NCI-H82 treated with DMSO at 0.1 percent for 48 hours (cell line): ENCODE results near the gene GALNT9.
A peak's percentile ranks its signal among the peaks of the same experiment; 100 is the strongest.
"Not testable (repeated sequence)": the region's sequence is repeated elsewhere in the genome, so short reads cannot be mapped to it uniquely, and the experiment has no call there.

Experiments
- DNase-seq: peaks from one replicate; lab custom pipeline; 2025; ENCODE audit not compliant: unreplicated experiment; lab: John Stamatoyannopoulos, UW

The GALNT9 gene

GRCh38 chr12:132358241-132359225 lies 29.1 kb upstream of the GALNT9 start:
- DNase-seq: not testable (repeated sequence)

DNA sequence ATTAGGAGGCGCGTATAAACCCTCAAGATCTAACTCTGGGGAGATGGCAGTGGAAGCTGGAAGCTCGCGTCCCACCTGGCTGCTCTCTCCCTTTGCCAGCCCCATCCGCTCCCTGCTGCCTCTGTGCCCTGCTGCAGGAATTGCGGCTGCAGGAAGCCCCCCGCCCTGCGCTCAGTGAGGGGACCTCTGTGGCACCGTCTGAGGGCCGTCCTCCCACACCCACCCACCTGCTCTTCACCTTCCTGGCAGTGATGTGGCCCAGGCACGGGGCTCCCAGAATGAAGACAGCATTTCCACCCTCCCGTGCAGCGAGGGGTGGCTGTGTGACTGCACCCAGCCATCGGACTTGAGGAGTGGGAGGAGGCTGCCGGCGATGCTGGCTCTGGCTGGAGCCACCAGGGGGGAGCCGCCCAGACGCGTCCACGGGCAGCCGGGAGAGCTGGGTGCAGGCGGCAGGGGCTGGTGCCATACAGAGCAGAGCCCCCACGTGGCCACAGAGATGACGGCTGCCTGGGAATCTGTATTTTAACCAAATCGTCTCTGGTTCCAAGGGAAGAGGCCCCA lies 28.3 kb upstream of the GALNT9 start:
- no peak for DNase-seq

DNA sequence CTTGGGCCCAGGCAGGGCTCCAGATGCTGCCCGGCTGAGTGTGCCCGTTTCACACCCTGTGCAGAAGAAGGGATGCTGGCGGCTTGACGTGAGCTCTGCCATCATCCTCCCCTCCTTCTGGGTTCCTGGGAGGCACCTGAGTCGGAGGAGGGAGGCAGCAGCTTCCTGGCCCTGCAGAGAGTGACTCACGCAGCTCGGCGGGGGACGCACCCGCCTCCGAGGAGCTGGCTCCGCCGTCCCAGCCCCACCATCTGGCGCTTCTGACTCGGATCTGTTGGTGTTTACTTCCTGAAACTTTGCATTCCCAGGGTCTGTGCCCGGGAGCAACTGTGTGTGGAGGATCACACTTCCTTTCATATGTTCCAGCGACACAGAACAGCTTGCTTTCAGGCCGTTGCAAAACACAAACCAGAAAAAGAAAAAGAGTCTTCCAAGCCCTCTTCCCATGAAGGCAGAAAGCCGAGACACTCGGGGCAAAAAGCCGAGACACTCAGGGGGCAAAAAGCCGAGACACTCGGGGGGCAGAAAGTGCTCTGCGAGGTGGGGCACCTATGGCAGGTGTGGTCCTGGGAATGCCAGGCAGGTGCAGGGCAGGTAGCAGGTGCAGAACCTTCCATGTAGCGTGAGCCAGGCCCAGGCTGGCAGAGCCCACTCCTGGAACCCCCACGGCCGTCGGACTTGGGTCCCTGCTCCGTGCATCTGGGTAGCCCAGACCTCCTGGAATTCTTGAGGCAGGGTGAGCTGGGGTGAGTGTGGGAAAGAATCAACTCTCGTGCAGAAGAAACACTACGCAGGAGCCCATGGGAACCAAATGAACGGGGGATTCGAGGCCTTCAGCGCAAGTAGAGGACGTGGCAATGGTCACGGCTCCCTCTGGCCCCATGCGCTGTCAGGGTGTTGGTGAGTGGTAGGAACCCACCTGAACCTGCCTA lies 27.6 kb upstream of the GALNT9 start:
- DNase-seq: peak; percentile 55

DNA sequence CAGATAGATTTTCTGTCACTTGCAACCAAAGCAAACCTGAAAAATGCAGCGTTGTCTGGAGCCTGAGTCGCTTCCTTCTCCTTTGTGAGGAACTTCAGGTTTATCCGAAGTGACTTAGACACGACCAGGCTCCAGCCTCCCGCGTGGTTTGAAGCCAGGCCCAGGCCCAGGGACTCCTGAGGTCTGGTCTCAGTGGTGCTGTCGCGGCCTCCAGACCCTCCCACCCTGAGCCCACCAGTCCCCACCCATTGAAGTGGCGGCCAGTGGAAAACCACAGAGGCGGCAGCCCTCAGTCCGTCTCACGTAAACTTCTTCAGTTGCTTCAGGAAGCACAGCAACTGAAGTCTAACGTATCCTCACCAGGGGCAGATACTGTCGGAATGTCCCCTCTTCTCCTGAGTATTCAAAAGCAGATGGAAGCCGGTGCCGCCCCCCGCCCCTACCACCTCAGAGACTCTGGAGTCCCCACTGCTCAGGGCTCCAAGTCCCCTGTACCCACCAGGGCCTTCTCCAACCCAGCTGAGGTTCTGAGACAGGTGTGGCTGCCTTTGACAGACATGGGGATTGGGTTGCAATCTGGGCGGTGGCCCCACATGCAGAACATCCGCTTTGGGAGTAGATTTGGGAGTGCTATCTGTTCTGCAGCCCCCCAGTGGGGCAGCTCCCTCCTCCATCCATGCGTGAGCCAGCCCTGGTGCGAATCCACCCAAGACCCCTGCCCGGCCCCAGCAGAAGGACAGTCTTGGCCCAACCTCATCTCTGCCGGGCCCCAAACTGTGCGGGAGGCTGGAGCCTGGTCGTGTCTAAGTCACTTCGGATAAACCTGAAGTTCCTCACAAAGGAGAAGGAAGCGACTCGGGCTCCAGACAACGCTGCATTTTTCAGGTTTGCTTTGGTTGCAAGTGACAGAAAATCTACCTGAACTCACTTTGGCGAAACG lies 26.6 kb upstream of the GALNT9 start:
- DNase-seq: no peak

DNA sequence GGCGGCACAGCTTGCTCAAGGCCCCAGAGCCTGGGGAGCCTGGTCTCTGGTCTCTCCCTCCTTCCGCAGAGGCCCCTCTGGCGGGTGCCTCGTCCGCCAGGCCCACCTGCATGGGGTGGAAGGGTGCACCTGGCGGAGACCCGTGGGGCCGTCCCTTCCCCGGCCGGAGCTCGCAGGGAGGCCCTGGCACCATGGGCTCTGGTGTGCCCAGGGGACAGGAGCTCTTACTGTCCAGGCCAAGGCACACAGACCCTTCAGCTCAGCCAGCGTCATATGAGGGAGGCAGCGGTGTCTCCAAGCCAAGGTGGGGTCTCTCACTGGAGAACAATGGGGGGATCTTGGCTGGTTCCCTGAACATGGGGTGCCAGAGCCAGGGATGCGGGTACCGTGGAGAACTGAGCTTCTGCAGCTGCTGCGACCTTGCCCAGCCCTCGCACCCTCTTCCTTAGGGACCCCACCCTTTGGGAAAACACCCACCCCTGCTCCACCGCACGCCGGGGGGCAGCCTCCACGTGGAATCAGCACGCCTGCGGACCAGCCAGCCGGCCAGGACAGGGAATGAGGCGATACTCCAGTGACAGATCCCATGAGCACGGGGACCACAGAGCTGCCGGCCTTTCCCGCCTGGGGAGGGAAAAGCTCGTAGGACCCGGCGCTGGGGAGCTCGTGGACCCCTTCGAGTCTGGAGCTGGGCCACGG lies 25.7 kb upstream of the GALNT9 start:
- DNase-seq: no peak

DNA sequence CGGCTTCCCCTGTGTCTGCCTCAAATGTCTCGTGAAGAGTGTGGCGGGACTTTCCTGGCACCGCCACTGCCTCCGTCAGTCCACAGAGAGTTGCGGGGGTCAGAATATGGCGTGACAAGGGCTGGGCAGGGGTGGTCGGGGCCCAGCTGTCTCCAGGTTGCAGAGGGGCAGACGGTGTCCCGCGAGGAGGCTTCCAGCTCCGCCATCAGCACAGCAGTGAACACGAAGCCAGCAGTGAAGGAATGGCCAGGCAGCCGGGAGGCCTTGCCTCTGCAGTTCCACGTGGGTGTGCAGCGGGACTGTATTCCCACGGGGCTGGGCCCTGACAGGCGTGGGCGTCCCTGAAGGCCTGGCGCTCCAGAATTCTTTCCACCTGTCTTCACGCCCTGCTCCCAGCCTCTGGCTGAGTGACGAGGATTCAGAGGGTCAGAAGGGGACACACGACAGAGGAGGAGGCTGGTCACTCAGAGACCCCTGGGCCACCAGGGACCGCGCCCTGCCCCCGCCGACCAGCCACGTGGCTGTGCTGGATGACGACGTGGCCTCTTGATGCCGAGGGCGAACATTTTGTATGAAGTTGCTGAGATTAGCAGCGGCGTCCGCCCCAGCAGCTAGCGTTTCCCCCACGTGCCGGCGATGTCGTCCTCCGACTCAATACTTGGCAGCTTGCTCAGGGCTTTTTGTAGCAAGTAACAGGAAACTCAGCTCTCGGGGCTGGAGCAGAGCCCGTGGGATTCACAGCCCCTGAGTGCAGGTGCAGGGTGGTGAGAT lies 25.0 kb upstream of the GALNT9 start:
- no peak for DNase-seq

DNA sequence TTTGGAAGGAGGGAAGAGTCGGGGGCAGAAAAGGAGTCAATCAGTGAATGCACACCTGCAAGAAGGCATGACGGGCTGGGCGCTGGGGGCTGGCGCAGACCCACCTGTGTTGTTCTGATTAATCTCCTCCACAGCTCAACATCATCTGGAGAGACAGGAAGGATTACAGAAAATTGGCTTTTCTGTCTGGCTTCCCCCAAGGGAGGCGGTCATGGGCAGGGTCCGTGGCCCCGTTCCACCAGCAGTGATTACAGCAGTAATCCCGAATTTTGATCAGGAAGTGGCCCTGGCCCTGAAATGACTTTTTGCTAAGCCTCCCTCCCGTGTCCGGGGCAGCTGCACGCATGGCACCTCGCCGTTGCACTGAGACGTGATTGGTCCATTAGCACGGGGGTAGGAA lies 24.4 kb upstream of the GALNT9 start:
- DNase-seq: peak; percentile 72

- DNase-seq: no peak
Measured at GRCh38 chr12:132352896-132353800, 23.8 kb upstream of the GALNT9 start.

- DNase-seq: no peak
Measured at GRCh38 chr12:132351751-132352495, 22.5 kb upstream of the GALNT9 start.

DNA sequence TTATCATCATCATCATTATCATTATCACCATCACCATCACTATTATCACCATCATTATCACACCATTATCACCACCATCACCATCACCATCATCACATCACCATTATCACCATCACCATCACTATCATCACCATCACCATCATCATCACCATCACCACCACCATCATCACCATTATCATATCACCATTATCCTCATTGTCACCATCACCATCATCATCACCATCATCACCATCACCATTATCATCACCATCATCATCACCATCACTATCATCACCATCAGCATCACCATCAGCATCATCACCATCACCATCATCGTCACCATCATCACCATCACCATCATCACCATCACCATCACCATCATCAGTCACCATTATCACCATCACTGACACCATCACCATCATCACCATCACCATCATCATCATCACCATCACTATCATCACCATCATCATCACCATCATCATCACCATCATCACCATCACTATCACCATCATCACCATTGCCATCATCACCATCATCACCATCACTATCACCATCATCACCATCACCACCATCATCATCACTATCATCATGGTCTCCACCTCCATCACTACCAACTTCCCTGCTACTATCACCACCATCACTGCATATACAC lies 20.2 kb upstream of the GALNT9 start:
- DNase-seq: no peak

DNA sequence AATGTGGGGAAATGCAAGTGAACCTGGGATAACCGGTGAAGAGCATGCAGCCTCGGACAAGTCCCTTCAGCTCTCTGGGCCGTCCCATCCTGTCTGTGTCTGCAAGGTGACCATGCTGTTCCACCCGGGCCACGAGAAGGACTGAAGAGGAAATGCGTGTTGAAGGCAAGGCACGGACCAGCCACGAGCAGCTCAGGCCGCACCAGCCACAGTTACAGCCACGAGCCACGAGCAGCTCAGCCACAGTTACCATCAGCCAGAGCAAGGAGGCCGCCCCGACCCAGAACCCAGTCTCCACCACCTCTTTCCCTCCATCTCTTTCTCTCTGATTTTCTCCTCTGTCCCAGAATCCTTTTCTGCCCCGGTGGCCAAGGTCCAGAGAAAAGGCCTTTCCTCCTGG lies 18.8 kb upstream of the GALNT9 start:
- DNase-seq: no peak

DNA sequence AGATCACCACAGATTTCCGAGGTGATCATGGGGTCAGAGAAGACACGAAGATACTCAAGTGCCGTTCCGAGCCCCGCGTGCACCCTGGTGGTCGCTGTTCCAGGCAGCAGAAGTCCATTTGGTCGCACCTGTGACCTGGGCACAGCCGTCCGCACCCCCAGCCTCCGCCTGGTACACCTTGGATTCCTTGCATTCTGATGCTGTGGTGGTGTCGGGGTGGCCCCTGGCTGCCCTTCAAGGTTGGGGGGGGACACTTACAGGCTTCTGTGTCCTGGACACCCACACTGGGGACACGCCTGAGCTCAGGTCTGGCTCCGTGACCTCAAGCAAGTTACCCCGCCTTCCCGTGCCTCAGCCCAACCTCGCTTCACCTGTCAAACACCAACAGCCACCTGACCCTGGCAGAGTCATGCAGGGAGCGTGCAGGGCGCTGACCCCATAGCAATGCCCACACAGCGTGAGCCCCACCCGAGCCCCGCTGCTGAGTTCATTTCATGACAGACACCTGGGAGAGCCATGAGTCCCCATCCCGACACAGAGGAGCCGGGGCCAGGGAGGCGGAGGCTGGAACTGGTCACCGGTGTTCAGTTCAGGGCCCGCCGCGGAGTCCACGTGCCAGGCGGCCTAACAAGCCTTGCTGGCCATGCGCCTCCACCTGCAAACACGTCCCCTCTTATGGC lies 17.9 kb upstream of the GALNT9 start:
- DNase-seq: no peak

DNA sequence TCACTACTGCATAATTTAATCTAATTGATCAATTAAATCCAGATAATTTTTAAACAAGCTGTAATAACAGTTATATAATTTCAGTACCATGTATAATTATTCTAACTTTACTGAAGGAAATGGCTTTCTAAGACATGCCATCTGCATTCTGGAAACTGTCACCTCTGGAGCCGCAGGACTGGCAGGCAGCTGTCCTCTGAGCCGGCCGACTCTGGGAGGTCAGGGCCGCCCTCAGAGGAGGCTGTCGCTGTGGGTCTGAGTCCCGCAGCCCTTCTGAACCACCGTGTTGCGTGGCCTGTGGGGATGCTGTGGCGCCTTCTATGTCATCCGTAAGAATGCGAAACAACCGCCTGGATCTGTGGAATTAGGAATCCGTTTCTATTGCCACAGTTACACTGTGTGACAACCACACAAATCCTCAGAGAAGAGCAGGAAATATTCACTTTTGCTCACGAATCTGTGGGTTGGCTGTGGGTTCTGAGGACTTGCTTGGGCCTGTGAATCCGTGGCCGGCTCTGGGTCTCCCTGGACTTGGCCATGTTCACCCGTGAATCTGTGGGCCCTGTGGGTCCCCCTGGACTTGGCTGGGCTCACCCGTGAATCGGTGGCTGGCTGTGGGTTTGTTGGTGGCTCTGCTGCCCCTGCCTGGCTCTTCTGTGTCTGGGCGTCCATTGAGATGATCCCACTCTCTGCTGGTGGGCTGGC lies 17.2 kb upstream of the GALNT9 start:
- DNase-seq: no peak

DNA sequence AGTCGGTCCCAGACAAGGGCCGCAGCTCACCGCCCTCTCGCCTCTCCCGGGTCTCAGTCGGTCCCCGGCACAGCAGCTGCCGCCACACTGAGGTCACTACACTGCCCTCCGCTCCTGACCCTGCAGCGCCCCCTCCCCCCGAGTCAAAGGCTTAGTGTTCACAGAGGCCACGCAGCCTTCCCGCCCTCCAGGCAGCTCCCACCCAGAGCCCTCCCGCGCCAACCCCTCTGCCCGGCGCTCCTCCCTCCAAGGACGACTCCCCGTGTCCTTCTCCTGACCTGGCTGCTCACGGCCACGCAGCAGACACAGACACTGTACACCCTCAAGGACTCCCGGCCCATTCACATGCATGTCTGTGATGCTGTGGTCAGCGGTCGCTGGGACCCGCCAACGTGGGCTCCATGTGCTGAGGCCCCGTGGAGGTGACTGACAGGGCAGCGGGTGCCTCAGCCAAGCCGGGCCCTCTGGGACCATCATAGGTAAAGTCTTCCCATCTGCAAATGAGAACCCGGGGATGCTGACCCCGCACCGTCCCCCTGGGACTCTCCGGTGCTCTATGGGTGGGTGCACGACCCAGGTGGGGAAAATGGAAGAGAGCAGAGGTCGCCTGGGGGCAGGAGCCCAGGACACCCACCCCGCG lies 16.3 kb upstream of the GALNT9 start:
- no peak for DNase-seq

- no peak for DNase-seq
Measured at GRCh38 chr12:132345126-132345525, 15.7 kb upstream of the GALNT9 start.
